GM23338 (cell line): ENCODE data around the gene KIFAP3. TPM values are rescaled to one million over a fixed set of nuclear protein-coding genes. Genes with fewer than 3 reads are reported as not detected.

Experiments used
- ATAC-seq: fragments of 200-7000 bp; cut with Tn5 transposase; 3 replicates; pipeline ENCODE4 v1.9.1; 2020
- DNase-seq: peaks from one replicate; pipeline ENCODE4 v3.0.0-alpha.2; 2015; ENCODE audit warnings: low spot score
- H2AFZ ChIP-seq: fragments of 200-600 bp; sonication (generic); 2 replicates; pipeline ENCODE4 v1.8.0; 2016; ENCODE audit warnings: antibody characterized with exemption, mild to moderate bottlenecking, moderate library complexity
- H3F3A ChIP-seq: fragments of 200-600 bp; sonication (generic); replicated peaks from 2 replicates; pipeline ENCODE4 v1.8.0; 2017; ENCODE audit warnings: antibody characterized with exemption, mixed run types, low read depth
- H3K27ac ChIP-seq: fragments of 200-600 bp; sonication (generic); 2 replicates; pipeline ENCODE4 v1.6.1; 2016; ENCODE audit warnings: low read depth
- H3K27me3 ChIP-seq: fragments of 200-600 bp; sonication (generic); 2 replicates; pipeline ENCODE4 v1.8.0; 2016; ENCODE audit warnings: mild to moderate bottlenecking, mixed run types, moderate library complexity; ENCODE audit not compliant: insufficient read depth
- H3K36me3 ChIP-seq: fragments of 200-600 bp; sonication (generic); 2 replicates; pipeline ENCODE4 v1.8.0; 2016; ENCODE audit warnings: mild to moderate bottlenecking; ENCODE audit not compliant: insufficient read depth
- H3K4me1 ChIP-seq: fragments of 200-600 bp; sonication (generic); 2 replicates; pipeline ENCODE4 v1.8.0; 2016; ENCODE audit warnings: mild to moderate bottlenecking, moderate library complexity; ENCODE audit not compliant: insufficient read depth
- H3K4me2 ChIP-seq: fragments of 200-600 bp; sonication (generic); 2 replicates; pipeline ENCODE4 v1.7.1; 2017; ENCODE audit warnings: mixed run types
- H3K4me3 ChIP-seq: fragments of 200-600 bp; sonication (generic); 2 replicates; pipeline ENCODE4 v1.6.1; 2016; ENCODE audit warnings: mixed run types
- H3K79me2 ChIP-seq: fragments of 200-600 bp; sonication (generic); replicated peaks from 2 replicates; pipeline ENCODE4 v1.8.0; 2017; ENCODE audit warnings: mild to moderate bottlenecking; ENCODE audit not compliant: insufficient read depth
- H3K9me2 ChIP-seq: fragments of 200-600 bp; sonication (generic); 2 replicates; pipeline ENCODE4 v1.8.0; 2017; ENCODE audit not compliant: insufficient read depth
- H4K20me1 ChIP-seq: fragments of 200-600 bp; sonication (generic); replicated peaks from 2 replicates; pipeline ENCODE4 v1.8.0; 2017; ENCODE audit warnings: mild to moderate bottlenecking; ENCODE audit not compliant: insufficient read depth
- H3K27ac Mint-ChIP-seq: 2 replicates; pipeline ENCODE4 v1.8.0; 2020; ENCODE audit warnings: inconsistent platforms, mild to moderate bottlenecking, moderate library complexity, mixed read lengths
- H3K27me3 Mint-ChIP-seq: 3 replicates; pipeline ENCODE4 v1.8.0; 2022; ENCODE audit warnings: low read depth, mild to moderate bottlenecking, moderate library complexity, mixed read lengths, inconsistent platforms; ENCODE audit not compliant: insufficient read depth, poor library complexity
- H3K36me3 Mint-ChIP-seq: 3 replicates; pipeline ENCODE4 v1.8.0; 2021; ENCODE audit warnings: low read depth, mild to moderate bottlenecking, inconsistent platforms, moderate library complexity, mixed read lengths
- H3K4me1 Mint-ChIP-seq: 3 replicates; pipeline ENCODE4 v1.8.0; 2020; ENCODE audit warnings: mild to moderate bottlenecking, inconsistent platforms, mixed read lengths
- H3K4me3 Mint-ChIP-seq: 3 replicates; pipeline ENCODE4 v1.8.0; 2021; ENCODE audit warnings: moderate library complexity, mild to moderate bottlenecking, inconsistent platforms, mixed read lengths
- H3K9me3 Mint-ChIP-seq: 3 replicates; pipeline ENCODE4 v1.8.0; 2020; ENCODE audit warnings: moderate library complexity, mild to moderate bottlenecking, inconsistent platforms, mixed read lengths
- CREB1 ChIP-seq: fragments of 250-450 bp; sonication (Bioruptor Pico); IDR thresholded peaks from 2 replicates; pipeline ENCODE4 v1.5.0; 2020; ENCODE audit warnings: low read depth, mild to moderate bottlenecking, moderate library complexity
- ETS1 ChIP-seq: IDR thresholded peaks from 2 replicates; pipeline ENCODE4 v1.6.1; 2016; ENCODE audit warnings: antibody characterized with exemption
- EZH2 ChIP-seq: fragments of 200-600 bp; sonication (generic); IDR thresholded peaks from one replicate; pipeline ENCODE4 v1.8.0; 2017; ENCODE audit warnings: antibody characterized with exemption, mild to moderate bottlenecking, low read depth; ENCODE audit not compliant: unreplicated experiment
- EZH2phosphoT487 ChIP-seq: fragments of 200-600 bp; sonication (generic); IDR thresholded peaks from one replicate; pipeline ENCODE4 v1.8.1; 2018; ENCODE audit warnings: antibody characterized with exemption; ENCODE audit not compliant: unreplicated experiment
- JUNB ChIP-seq: IDR thresholded peaks from one replicate; pipeline ENCODE4 v1.6.1; 2016; ENCODE audit warnings: antibody characterized with exemption; ENCODE audit not compliant: unreplicated experiment
- NANOG ChIP-seq: IDR thresholded peaks from 2 replicates; pipeline ENCODE4 v1.6.1; 2016; ENCODE audit warnings: antibody characterized with exemption, borderline replicate concordance
- POLR2AphosphoS5 ChIP-seq: IDR thresholded peaks from 2 replicates; pipeline ENCODE4 v1.6.1; 2016; ENCODE audit warnings: antibody characterized with exemption, low read depth
- REST ChIP-seq: IDR thresholded peaks from one replicate; pipeline ENCODE4 v1.6.1; 2018; ENCODE audit warnings: antibody characterized with exemption; ENCODE audit not compliant: unreplicated experiment
- STAT1 ChIP-seq: IDR thresholded peaks from one replicate; pipeline ENCODE4 v1.6.1; 2016; ENCODE audit warnings: antibody characterized with exemption; ENCODE audit not compliant: unreplicated experiment
- ZNF114 ChIP-seq: fragments of 250-450 bp; sonication (Bioruptor Pico); IDR thresholded peaks from 2 replicates; pipeline ENCODE4 v1.5.0; 2020; ENCODE audit warnings: mild to moderate bottlenecking, moderate library complexity
- ZNF331 ChIP-seq: fragments of 250-450 bp; sonication (Bioruptor Pico); IDR thresholded peaks from 2 replicates; pipeline ENCODE4 v1.5.0; 2020; ENCODE audit warnings: low read depth, mild to moderate bottlenecking, moderate library complexity
- ZNF462 ChIP-seq: fragments of 250-450 bp; sonication (Bioruptor Pico); IDR thresholded peaks from 2 replicates; pipeline ENCODE4 v1.5.0; 2020; ENCODE audit warnings: mild to moderate bottlenecking, moderate library complexity
- polyA plus RNA-seq: library from polyadenylated mRNA; unstranded; fragments of >200 nt; fragmentation: Nextera tagmentation; extraction: Ambion mirVana; gene quantifications from 2 replicates; pipeline ENCODE4 v1.2.1, GENCODE V29; 2016
- total RNA-seq: library from RNA; depleted of rRNA; stranded (reverse); fragments of >200 nt; shearing (Covaris generic); gene quantifications from 2 replicates; pipeline ENCODE4 v1.2.3, GENCODE V29; 2014
- TF ChIP-seq, protein P1 (sequence below), 2 experiments: fragments of 200-600 bp in 1 of 2; sonication (generic) in 1 of 2; conservative IDR thresholded peaks; 2 replicates each; pipeline versions ENCODE4 v1.5.1 to v1.6.1; 2016 to 2017; ENCODE audit warnings: antibody characterized with exemption in 2 of 2, low read depth in 2 of 2, mild to moderate bottlenecking in 2 of 2, moderate library complexity in 1 of 2

Gene KIFAP3
- total and polyA plus RNA-seq, 2 experiments from 2014 or later: 2.7 to 3.1 TPM

DNA sequence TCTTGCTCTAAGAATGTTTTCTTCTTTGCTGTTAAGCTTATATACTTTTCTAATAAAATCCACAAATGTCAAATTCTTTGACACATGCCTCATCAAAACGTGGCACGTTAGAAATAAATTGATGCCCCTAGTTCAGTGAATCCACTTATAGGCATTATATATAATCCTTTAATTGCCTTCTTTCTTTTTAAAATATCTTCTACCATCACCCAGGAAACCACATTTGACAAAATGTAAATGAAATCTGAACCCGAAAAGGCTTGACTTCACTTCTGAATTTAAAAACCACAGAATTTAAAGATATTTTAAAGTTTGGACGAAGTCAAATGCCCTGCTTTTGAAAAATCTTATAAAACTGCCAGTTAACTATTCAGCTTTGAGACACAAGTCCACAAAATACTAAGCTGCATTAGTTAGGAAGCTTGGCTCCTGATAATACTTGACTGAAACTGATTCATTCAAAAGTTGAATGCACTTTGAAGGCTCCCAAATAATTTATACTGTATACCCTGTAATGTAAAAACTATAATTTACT, 22.4 kb upstream of the KIFAP3 start:
- Mint-ChIP-seq H3K36me3 (peaks cover 5% of the 10 kb centered on the region; the same call in 1 of the 3 replicates), H3K9me3 (peaks cover 17% of the 10 kb centered on the region), H3K27ac (no peak overlapping the region), H3K4me3 (no peak overlapping the region), H3K4me1 (peaks cover 25% of the 10 kb centered on the region), H3K27me3 (no peaks in the 10 kb centered on the region)
- TF ChIP-seq NANOG (no peak), ZNF462 (CRISPR knock-in tag) (no peak), JUNB (no peak), ZNF114 (CRISPR knock-in tag) (no peak), REST (no peak), EZH2phosphoT487 (no peak), STAT1 (no peak), POLR2AphosphoS5 (no peak), ZNF331 (CRISPR knock-in tag) (no peak), EZH2 (no peak), ETS1 (no peak), CREB1 (CRISPR knock-in tag) (no peak)
- TF ChIP-seq, protein P1, sequence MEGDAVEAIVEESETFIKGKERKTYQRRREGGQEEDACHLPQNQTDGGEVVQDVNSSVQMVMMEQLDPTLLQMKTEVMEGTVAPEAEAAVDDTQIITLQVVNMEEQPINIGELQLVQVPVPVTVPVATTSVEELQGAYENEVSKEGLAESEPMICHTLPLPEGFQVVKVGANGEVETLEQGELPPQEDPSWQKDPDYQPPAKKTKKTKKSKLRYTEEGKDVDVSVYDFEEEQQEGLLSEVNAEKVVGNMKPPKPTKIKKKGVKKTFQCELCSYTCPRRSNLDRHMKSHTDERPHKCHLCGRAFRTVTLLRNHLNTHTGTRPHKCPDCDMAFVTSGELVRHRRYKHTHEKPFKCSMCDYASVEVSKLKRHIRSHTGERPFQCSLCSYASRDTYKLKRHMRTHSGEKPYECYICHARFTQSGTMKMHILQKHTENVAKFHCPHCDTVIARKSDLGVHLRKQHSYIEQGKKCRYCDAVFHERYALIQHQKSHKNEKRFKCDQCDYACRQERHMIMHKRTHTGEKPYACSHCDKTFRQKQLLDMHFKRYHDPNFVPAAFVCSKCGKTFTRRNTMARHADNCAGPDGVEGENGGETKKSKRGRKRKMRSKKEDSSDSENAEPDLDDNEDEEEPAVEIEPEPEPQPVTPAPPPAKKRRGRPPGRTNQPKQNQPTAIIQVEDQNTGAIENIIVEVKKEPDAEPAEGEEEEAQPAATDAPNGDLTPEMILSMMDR (conservative IDR thresholded peaks at IDR 0.05; ENCODE audit: low read depth in 2 of 2): no peak
- Histone ChIP-seq H3K4me2 (no peak overlapping the region), H3K4me1 (0 out of 2 replicates have a peak, but pooled peaks cover 3% of the 10 kb centered on the region), H3K27ac (no peak overlapping the region), H3K79me2 (no peaks in the 10 kb centered on the region), H3K36me3 (no peaks in the 10 kb centered on the region), H3K9me2 (no peaks in the 10 kb centered on the region), H3K4me3 (no peak overlapping the region), H3K27me3 (no peaks in the 10 kb centered on the region), H4K20me1 (no peaks in the 10 kb centered on the region), H3F3A (no peaks in the 10 kb centered on the region), H2AFZ (no peak overlapping the region)
- no peak for ATAC-seq
- no peak for DNase-seq
